ENCODE measurements around the gene GRM7. TPM values are rescaled to one million over a fixed set of nuclear protein-coding genes. Genes with fewer than 3 reads are reported as not detected.
A peak's percentile ranks its signal among the peaks of the same experiment; 100 is the strongest.

The GRM7 gene
- polyA plus RNA-seq, 3 donors = not detected

GRCh38 chr3:6861625-6862000 is 698 bp downstream of the GRM7 start:
- Mint-ChIP-seq H3K9me3 (peaks cover 0 to 15% (median 3%) of the 10 kb centered on the region in 7 donors), H3K4me1 (no peaks in the 10 kb centered on the region), H3K27me3 (ENCODE audit: low read depth in 3 of 3) (peaks cover 34 to 47% (median 37%) of the 10 kb centered on the region in 3 donors), H3K36me3 (peaks cover 0 to 2% of the 10 kb centered on the region in 2 donors), H3K4me3 (peak overlapping the region in 1 of 2 donors; percentile 74), H3K27ac (no peak overlapping the region)
- Histone ChIP-seq H3K27me3 (ENCODE audit: control insufficient read depth in 2 of 2, insufficient read depth in 2 of 2, low read length in 2 of 2) (peaks cover 5 to 43% of the 10 kb centered on the region in 2 donors), H3K79me2 (ENCODE audit: insufficient read depth, low read length) (no peaks in the 10 kb centered on the region), H3K9me3 (replicated peaks in 1 of 2; ENCODE audit: control insufficient read depth in 1 of 2, insufficient read depth in 1 of 2, low read length in 2 of 2) (peaks cover 0 to 5% of the 10 kb centered on the region in 2 donors), H3K36me3 (replicated peaks in 1 of 2; ENCODE audit: control insufficient read depth in 1 of 2, insufficient read depth in 2 of 2, low read length in 2 of 2) (no peaks in the 10 kb centered on the region), H3K4me3 (replicated peaks in 1 of 3; ENCODE audit: low read depth in 2 of 3, low read length in 3 of 3) (no peak overlapping the region), H3K4me1 (ENCODE audit: control insufficient read depth in 1 of 2, insufficient read depth in 2 of 2, low read length in 2 of 2) (no peaks in the 10 kb centered on the region), H3K9ac (ENCODE audit: insufficient read depth, low read length, poor library complexity, severe bottlenecking) (no peak overlapping the region), H3K4me2 (replicated peaks; ENCODE audit: extremely low read depth, low read length, poor library complexity, severe bottlenecking) (no peak overlapping the region), H3K27ac (ENCODE audit: low read depth in 1 of 2, low read length in 2 of 2) (no peak overlapping the region), H4K20me1 (ENCODE audit: insufficient read depth, low read length) (no peaks in the 10 kb centered on the region), H2AFZ (ENCODE audit: insufficient read depth, low read depth, low read length, poor library complexity, severe bottlenecking) (no peak overlapping the region)
- TF ChIP-seq CTCF (IDR thresholded peaks at IDR 0.05) = no peak
- intact Hi-C loops (cut with micrococcal nuclease) = no loop called here
- DNase-seq = no peak
- 5% methylated on average over 24 of the region's 30 CpGs for WGBS (ENCODE audit: insufficient coverage)

- Mint-ChIP-seq H3K27ac (no peak overlapping the region), H3K4me3 (peak overlapping the region in 1 of 2 donors; percentile 74), H3K9me3 (peaks cover 0 to 15% (median 3%) of the 10 kb centered on the region in 7 donors), H3K36me3 (peaks cover 0 to 2% of the 10 kb centered on the region in 2 donors), H3K27me3 (ENCODE audit: low read depth in 3 of 3) (peaks cover 34 to 47% (median 37%) of the 10 kb centered on the region in 3 donors), H3K4me1 (no peaks in the 10 kb centered on the region)
- no peaks in the 10 kb centered on the region for H3K79me2 ChIP-seq (ENCODE audit: insufficient read depth, low read length)
- peaks cover 0 to 5% of the 10 kb centered on the region in 2 donors for H3K9me3 ChIP-seq (replicated peaks in 1 of 2; ENCODE audit: control insufficient read depth in 1 of 2, insufficient read depth in 1 of 2, low read length in 2 of 2)
- no peaks in the 10 kb centered on the region for H4K20me1 ChIP-seq (ENCODE audit: insufficient read depth, low read length)
- intact Hi-C loops (cut with micrococcal nuclease) = no loop called here
- WGBS (ENCODE audit: insufficient coverage) = 3% methylated on average over 27 of the region's 45 CpGs
- no peak overlapping the region for H3K27ac ChIP-seq (ENCODE audit: low read depth in 1 of 2, low read length in 2 of 2)
- no peaks in the 10 kb centered on the region for H3K36me3 ChIP-seq (replicated peaks in 1 of 2; ENCODE audit: control insufficient read depth in 1 of 2, insufficient read depth in 2 of 2, low read length in 2 of 2)
- H3K4me3 ChIP-seq (replicated peaks in 1 of 3; ENCODE audit: low read depth in 2 of 3, low read length in 3 of 3) = no peak overlapping the region
- H3K9ac ChIP-seq (ENCODE audit: insufficient read depth, low read length, poor library complexity, severe bottlenecking) = no peak overlapping the region
- no peak for DNase-seq
- no peak for TF ChIP-seq CTCF (IDR thresholded peaks at IDR 0.05)
- H3K4me1 ChIP-seq (ENCODE audit: control insufficient read depth in 1 of 2, insufficient read depth in 2 of 2, low read length in 2 of 2) = no peaks in the 10 kb centered on the region
- peaks cover 5 to 43% of the 10 kb centered on the region in 2 donors for H3K27me3 ChIP-seq (ENCODE audit: control insufficient read depth in 2 of 2, insufficient read depth in 2 of 2, low read length in 2 of 2)
- H3K4me2 ChIP-seq (replicated peaks; ENCODE audit: extremely low read depth, low read length, poor library complexity, severe bottlenecking) = no peak overlapping the region
- H2AFZ ChIP-seq (ENCODE audit: insufficient read depth, low read depth, low read length, poor library complexity, severe bottlenecking) = no peak overlapping the region
Measured at GRCh38 chr3:6862041-6862879, 1.3 kb downstream of the GRM7 start.

All from CD14-positive monocyte (primary cell).